ENCODE measurements around the gene COL8A1.

DNA sequence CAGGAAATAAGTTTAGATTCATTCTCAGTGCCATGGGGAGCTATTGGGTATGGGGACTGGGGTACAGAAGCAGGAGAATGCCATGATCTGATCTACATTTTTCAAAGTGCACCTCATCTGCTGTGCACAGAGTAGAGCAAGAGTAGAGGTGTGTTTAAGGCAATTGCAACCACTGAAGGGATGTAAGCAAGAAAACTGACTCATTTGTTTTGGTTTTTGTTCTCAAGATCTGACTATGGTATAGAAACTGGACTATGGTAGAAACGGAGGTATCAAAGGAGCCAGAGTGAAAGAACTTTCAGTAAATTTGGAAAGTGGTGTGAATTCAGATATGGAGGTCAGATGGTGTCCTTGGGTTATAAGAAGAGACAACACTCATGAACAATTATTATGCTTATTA, 93.1 kb downstream of the COL8A1 start:
- TF ChIP-seq, protein P1, sequence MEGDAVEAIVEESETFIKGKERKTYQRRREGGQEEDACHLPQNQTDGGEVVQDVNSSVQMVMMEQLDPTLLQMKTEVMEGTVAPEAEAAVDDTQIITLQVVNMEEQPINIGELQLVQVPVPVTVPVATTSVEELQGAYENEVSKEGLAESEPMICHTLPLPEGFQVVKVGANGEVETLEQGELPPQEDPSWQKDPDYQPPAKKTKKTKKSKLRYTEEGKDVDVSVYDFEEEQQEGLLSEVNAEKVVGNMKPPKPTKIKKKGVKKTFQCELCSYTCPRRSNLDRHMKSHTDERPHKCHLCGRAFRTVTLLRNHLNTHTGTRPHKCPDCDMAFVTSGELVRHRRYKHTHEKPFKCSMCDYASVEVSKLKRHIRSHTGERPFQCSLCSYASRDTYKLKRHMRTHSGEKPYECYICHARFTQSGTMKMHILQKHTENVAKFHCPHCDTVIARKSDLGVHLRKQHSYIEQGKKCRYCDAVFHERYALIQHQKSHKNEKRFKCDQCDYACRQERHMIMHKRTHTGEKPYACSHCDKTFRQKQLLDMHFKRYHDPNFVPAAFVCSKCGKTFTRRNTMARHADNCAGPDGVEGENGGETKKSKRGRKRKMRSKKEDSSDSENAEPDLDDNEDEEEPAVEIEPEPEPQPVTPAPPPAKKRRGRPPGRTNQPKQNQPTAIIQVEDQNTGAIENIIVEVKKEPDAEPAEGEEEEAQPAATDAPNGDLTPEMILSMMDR (conservative IDR thresholded peaks at IDR 0.05 in 1 of 2, IDR thresholded peaks at IDR 0.05 in 1 of 2; ENCODE audit: extremely low read depth in 1 of 2, insufficient read depth in 1 of 2, low read depth in 1 of 2, low read length in 2 of 2): no peak
- no peak for TF ChIP-seq EZH2 (IDR thresholded peaks at IDR 0.05; ENCODE audit: borderline replicate concordance, low read length)
